Measurements from ENCODE around the gene NPC2.

DNA sequence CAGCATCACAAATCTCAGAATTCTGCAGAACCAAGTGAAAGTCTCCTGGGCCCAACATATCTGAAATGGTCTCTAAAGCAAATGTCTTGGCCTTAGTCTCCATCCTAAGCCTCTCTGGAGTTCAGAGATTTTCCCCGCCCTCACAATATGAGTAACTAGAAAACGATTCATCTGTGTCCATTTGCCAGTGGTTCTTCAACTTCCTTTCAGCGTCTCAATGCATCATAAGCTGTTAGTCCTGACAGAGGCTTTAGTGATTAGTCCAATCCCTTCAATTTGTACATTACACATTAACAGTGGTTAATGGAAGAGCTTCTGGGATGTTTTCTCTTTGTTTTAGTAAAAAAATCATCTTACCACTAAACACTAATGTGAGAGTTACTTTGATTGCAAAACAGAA is 17.4 kb downstream of the NPC2 start:
- TF ChIP-seq MXI1 (IDR thresholded peaks at IDR 0.05; ENCODE audit: low read depth, low read length) (no peak), GABPB1 (CRISPR knock-in tag; IDR thresholded peaks at IDR 0.05) (no peak)

Measured in K562 (cell line).